ENCODE results near the gene CBS.
"Not testable (repeated sequence)": the region's sequence is repeated elsewhere in the genome, so short reads cannot be mapped to it uniquely, and the experiment has no call there.

GRCh38 chr21:43115956-43116355, 40.3 kb upstream of the CBS start:
- not testable (repeated sequence) for TF ChIP-seq CTCF, POLR2A (IDR thresholded peaks at IDR 0.05)

All from lower leg skin (tissue), 3 donors.